SK-N-SH (cell line): ENCODE measurements around the gene TOMM40. TPM values are rescaled to one million over a fixed set of nuclear protein-coding genes. Genes with fewer than 3 reads are reported as not detected.

Experiments
- CTCF ChIA-PET: fragments of 300-600, 350-600 bp; formaldehyde crosslinking; extraction: SDS; loops from one replicate; lab custom pipeline; 2021; lab: Yijun Ruan, JAX
- POLR2A ChIA-PET: fragments of 350-600 bp; sonication (Branson Sonifier 250); formaldehyde crosslinking; extraction: SDS; loops from one replicate; lab custom pipeline; 2020; ENCODE audit warnings: antibody characterized with exemption, inconsistent platforms; lab: Yijun Ruan, JAX
- DNase-seq: peaks from one replicate; pipeline ENCODE4 v3.0.0; 2012
- H2AFZ ChIP-seq: fragments of 200-600 bp; sonication (generic); 2 replicates; pipeline ENCODE4 v1.8.1; 2016; ENCODE audit warnings: antibody characterized with exemption, mild to moderate bottlenecking, low read depth
- H3F3A ChIP-seq: fragments of 200-600 bp; sonication (generic); replicated peaks from 2 replicates; pipeline ENCODE3; 2016; ENCODE audit warnings: antibody characterized with exemption, mild to moderate bottlenecking; ENCODE audit not compliant: insufficient read depth
- H3K27ac ChIP-seq, 2 experiments: fragments of 200-500 bp in 1 of 2; fragments of 200-600 bp in 1 of 2; sonication (Bioruptor generic) in 1 of 2; sonication (generic), shearing (Covaris generic) in 1 of 2; 2 replicates each; pipeline versions ENCODE4 v1.5.1 to v1.6.1; 2014 to 2016; ENCODE audit warnings: low read depth in 2 of 2, inconsistent platforms in 1 of 2, low read length in 1 of 2, mild to moderate bottlenecking in 1 of 2, mixed read lengths in 1 of 2
- H3K27me3 ChIP-seq: fragments of 200-600 bp; sonication (generic), shearing (Covaris generic); 2 replicates; pipeline ENCODE4 v1.6.1; 2016; ENCODE audit warnings: mixed run types; ENCODE audit not compliant: insufficient read depth
- H3K36me3 ChIP-seq, 2 experiments: fragments of 200-500 bp in 1 of 2; fragments of 200-600 bp in 1 of 2; sonication (Bioruptor generic) in 1 of 2; sonication (generic) in 1 of 2; replicated peaks in 1 of 2; 2 replicates each; pipeline versions ENCODE3 to v1.5.1; 2014 to 2016; ENCODE audit warnings: low read length in 1 of 2, mild to moderate bottlenecking in 1 of 2; ENCODE audit not compliant: insufficient read depth in 2 of 2, control insufficient read depth in 1 of 2
- H3K4me1 ChIP-seq, 2 experiments: fragments of 200-500 bp in 1 of 2; fragments of 200-600 bp in 1 of 2; sonication (Bioruptor generic) in 1 of 2; sonication (generic), shearing (Covaris generic) in 1 of 2; 2 replicates each; pipeline versions ENCODE4 v1.5.1 to v1.6.1; 2014 to 2016; ENCODE audit warnings: low read depth in 1 of 2, low read length in 1 of 2, mixed run types in 1 of 2; ENCODE audit not compliant: insufficient read depth in 2 of 2, control insufficient read depth in 1 of 2
- H3K4me2 ChIP-seq: fragments of 200-600 bp; sonication (generic), shearing (Covaris generic); 2 replicates; pipeline ENCODE4 v1.6.1; 2017; ENCODE audit warnings: mixed run types
- H3K4me3 ChIP-seq, 2 experiments: fragments of 200-500 bp in 1 of 2; fragments of 200-600 bp in 1 of 2; sonication (Bioruptor generic) in 1 of 2; sonication (generic), shearing (Covaris generic) in 1 of 2; 2 replicates each; pipeline versions ENCODE4 v1.5.1 to v1.8.1; 2014 to 2016; ENCODE audit warnings: low read depth in 2 of 2, inconsistent platforms in 1 of 2, low read length in 1 of 2, mild to moderate bottlenecking in 1 of 2, mixed read lengths in 1 of 2, moderate library complexity in 1 of 2
- H3K79me2 ChIP-seq: fragments of 200-600 bp; sonication (generic); 2 replicates; pipeline ENCODE4 v1.8.1; 2017; ENCODE audit warnings: mild to moderate bottlenecking; ENCODE audit not compliant: insufficient read depth
- H3K9ac ChIP-seq: fragments of 200-600 bp; sonication (generic); 2 replicates; pipeline ENCODE4 v1.6.1; 2017; ENCODE audit warnings: mixed run types
- H3K9me2 ChIP-seq: fragments of 200-600 bp; sonication (generic); 2 replicates; pipeline ENCODE4 v1.6.1; 2017; ENCODE audit warnings: mixed run types
- H3K9me3 ChIP-seq: fragments of 200-600 bp; sonication (generic); 2 replicates; pipeline ENCODE4 v1.6.1; 2017; ENCODE audit warnings: mixed run types, mild to moderate bottlenecking, moderate library complexity
- H4K20me1 ChIP-seq: fragments of 200-600 bp; sonication (generic); 2 replicates; pipeline ENCODE4 v1.6.1; 2017; ENCODE audit warnings: mild to moderate bottlenecking, mixed run types; ENCODE audit not compliant: insufficient read depth
- CHD2 ChIP-seq: fragments of 150-350 bp; IDR thresholded peaks from 2 replicates; pipeline ENCODE4 v1.6.1; 2018; ENCODE audit warnings: low read length; ENCODE audit not compliant: partially characterized antibody
- ELF1 ChIP-seq: IDR thresholded peaks from 2 replicates; pipeline ENCODE4 v1.4.0; 2012
- EP300 ChIP-seq, 2 experiments: IDR thresholded peaks; 2 replicates each; pipeline versions ENCODE4 v1.4.0 to v1.6.1; 2012; ENCODE audit warnings: borderline replicate concordance in 1 of 2, low read depth in 1 of 2, low read length in 1 of 2
- FOSL2 ChIP-seq: IDR thresholded peaks from 2 replicates; pipeline ENCODE4 v1.4.0; 2012; ENCODE audit warnings: low read depth, mild to moderate bottlenecking, moderate library complexity, borderline replicate concordance
- FOXJ3 ChIP-seq: sonication (generic); formaldehyde crosslinking; IDR thresholded peaks from 2 replicates; pipeline ENCODE4 v1.5.1; 2020; ENCODE audit warnings: mild to moderate bottlenecking, missing genetic modification reagents
- FOXM1 ChIP-seq: IDR thresholded peaks from 2 replicates; pipeline ENCODE4 v1.4.0; 2012; ENCODE audit warnings: low read depth, mild to moderate bottlenecking
- GABPA ChIP-seq: IDR thresholded peaks from 2 replicates; pipeline ENCODE4 v1.4.0; 2012; ENCODE audit warnings: low read depth, mild to moderate bottlenecking
- GATA2 ChIP-seq: sonication (generic); formaldehyde crosslinking; IDR thresholded peaks from 2 replicates; pipeline ENCODE4 v1.5.0; 2020; ENCODE audit warnings: mild to moderate bottlenecking, missing genetic modification reagents
- IRF3 ChIP-seq: fragments of 150-350 bp; IDR thresholded peaks from 2 replicates; pipeline ENCODE4 v1.6.1; 2016; ENCODE audit warnings: mild to moderate bottlenecking, low read depth, low read length
- MEF2A ChIP-seq: IDR thresholded peaks from 2 replicates; pipeline ENCODE4 v1.4.0; 2012; ENCODE audit warnings: low read depth, borderline replicate concordance
- MXI1 ChIP-seq: IDR thresholded peaks from 2 replicates; pipeline ENCODE4 v1.6.1; 2012; ENCODE audit warnings: mild to moderate bottlenecking, low read depth, low read length, improper control_type of control experiment
- NRF1 ChIP-seq: IDR thresholded peaks from 2 replicates; pipeline ENCODE4 v1.6.1; 2012; ENCODE audit warnings: low read depth, mild to moderate bottlenecking, low read length
- PBX3 ChIP-seq: IDR thresholded peaks from 2 replicates; pipeline ENCODE4; 2012
- RAD21 ChIP-seq: IDR thresholded peaks from 2 replicates; pipeline ENCODE4 v1.6.1; 2012; ENCODE audit warnings: mild to moderate bottlenecking, low read length
- RCOR1 ChIP-seq: fragments of 150-350 bp; IDR thresholded peaks from 2 replicates; pipeline ENCODE4 v1.6.1; 2017; ENCODE audit warnings: antibody characterized with exemption, low read length
- RFX5 ChIP-seq: IDR thresholded peaks from 2 replicates; pipeline ENCODE4 v1.6.1; 2012; ENCODE audit warnings: mild to moderate bottlenecking, improper control_type of control experiment, low read length
- SIN3A ChIP-seq: IDR thresholded peaks from 2 replicates; pipeline ENCODE4 v1.6.1; 2012; ENCODE audit warnings: low read depth, mild to moderate bottlenecking, low read length, moderate library complexity, borderline replicate concordance
- SMC3 ChIP-seq: IDR thresholded peaks from 2 replicates; pipeline ENCODE4 v1.6.1; 2012; ENCODE audit warnings: low read depth, low read length, improper control_type of control experiment
- TAF1 ChIP-seq: IDR thresholded peaks from 2 replicates; pipeline ENCODE4 v1.6.1; 2012; ENCODE audit warnings: low read depth, mild to moderate bottlenecking, low read length, moderate library complexity, borderline replicate concordance
- TEAD4 ChIP-seq: IDR thresholded peaks from 2 replicates; pipeline ENCODE4 v1.4.0; 2012; ENCODE audit warnings: mild to moderate bottlenecking, borderline replicate concordance; ENCODE audit not compliant: insufficient read depth
- USF1 ChIP-seq: IDR thresholded peaks from 2 replicates; pipeline ENCODE4 v1.4.0; 2012; ENCODE audit warnings: low read depth, borderline replicate concordance
- USF2 ChIP-seq: fragments of 150-350 bp; IDR thresholded peaks from 2 replicates; pipeline ENCODE4 v1.6.1; 2017; ENCODE audit warnings: antibody characterized with exemption, low read length, low read depth, borderline replicate concordance
- WGBS: methylation state at CpG from one replicate; pipeline ENCODE4 v1.1.6; 2017; ENCODE audit warnings: low lambda C conversion rate; 5-methylcytosine and 5-hydroxymethylcytosine counted together
- polyA plus RNA-seq, 3 experiments: library from polyadenylated mRNA; depleted of rRNA; stranded (reverse); fragments of >200 nt; gene quantifications; 2 replicates each; pipeline ENCODE4 v1.2.3, GENCODE V29; 2012

The TOMM40 gene
- polyA plus RNA-seq, 1 of the 3 experiments (the other 2 are of a cell fraction), result 78.9 TPM

- TF ChIP-seq GATA2 (CRISPR knock-in tag) (no peak), RFX5 (no peak), RCOR1 (no peak), MEF2A (no peak), MXI1 (no peak), GABPA (no peak), SIN3A (no peak), ELF1 (no peak), NRF1 (no peak), USF1 (no peak), PBX3 (no peak)
- H3K4me2 ChIP-seq, result no peak overlapping the region
- no peak for DNase-seq
- H3K4me1 ChIP-seq, result peaks cover 0 to 5% of the 10 kb centered on the region in 2 experiments; a peak in 1 of 4 replicates
- no peaks in the 10 kb centered on the region for H4K20me1 ChIP-seq
- H3K4me3 ChIP-seq, result no peak overlapping the region
- H3K9me3 ChIP-seq, result no peaks in the 10 kb centered on the region
- CTCF ChIA-PET, result interaction anchor here (0.5 to 10.2 kb wide), 3 partner anchors 39 to 575 kb away, joined by 4 to 131 read pairs (median 57); partner anchors contain the start of gene APOE
- no peak overlapping the region for H3K27ac ChIP-seq
- no peaks in the 10 kb centered on the region for H3K27me3 ChIP-seq
- H3K9ac ChIP-seq, result no peak overlapping the region
- H3K79me2 ChIP-seq, result peaks cover 3% of the 10 kb centered on the region; the same call in 1 of the 2 replicates
- peaks cover 5% of the 10 kb centered on the region for H3F3A ChIP-seq
- H3K36me3 ChIP-seq, result peaks cover 3 to 6% of the 10 kb centered on the region in 2 experiments
- H2AFZ ChIP-seq, result no peak overlapping the region
- no peaks in the 10 kb centered on the region for H3K9me2 ChIP-seq
- 70% methylated on average over 2 of the region's 5 CpGs for WGBS
- POLR2A ChIA-PET, result interaction anchor here (1.2 kb wide), 1 partner anchor 39 kb away, joined by 3 read pairs; no protein-coding TSS in a partner anchor
Measured at GRCh38 chr19:44948763-44949374, 57.8 kb downstream of the TOMM40 start.

GRCh38 chr19:44949550-44949949 is 58.5 kb downstream of the TOMM40 start:
- H3K27ac ChIP-seq, result no peak overlapping the region
- no peak overlapping the region for H3K4me3 ChIP-seq
- WGBS, result 82% methylated on average over 9 of the region's 9 CpGs
- POLR2A ChIA-PET, result interaction anchor here (1.2 kb wide), 1 partner anchor 40 kb away, joined by 3 read pairs; no protein-coding TSS in a partner anchor
- peaks cover 0 to 5% of the 10 kb centered on the region in 2 experiments; a peak in 1 of 4 replicates for H3K4me1 ChIP-seq
- H3K27me3 ChIP-seq, result no peaks in the 10 kb centered on the region
- peaks cover 3% of the 10 kb centered on the region; the same call in 1 of the 2 replicates for H3K79me2 ChIP-seq
- CTCF ChIA-PET, result interaction anchor here (5.9 to 10.2 kb wide), 2 partner anchors 40 to 46 kb away, joined by 57 to 131 read pairs; partner anchors contain the start of gene APOE
- H3K36me3 ChIP-seq, result peaks cover 3 to 6% of the 10 kb centered on the region in 2 experiments
- no peaks in the 10 kb centered on the region for H3K9me2 ChIP-seq
- H3K9me3 ChIP-seq, result no peaks in the 10 kb centered on the region
- no peaks in the 10 kb centered on the region for H4K20me1 ChIP-seq
- DNase-seq, result no peak
- H3K4me2 ChIP-seq, result no peak overlapping the region
- H3F3A ChIP-seq, result peaks cover 8% of the 10 kb centered on the region
- no peak overlapping the region for H2AFZ ChIP-seq
- H3K9ac ChIP-seq, result no peak overlapping the region
- TF ChIP-seq FOXJ3, result no peak
- no peak for TF ChIP-seq SMC3
- no peak for TF ChIP-seq MXI1
- no peak for TF ChIP-seq TEAD4
- no peak for TF ChIP-seq FOXM1
- TF ChIP-seq CHD2, result no peak
- no peak for TF ChIP-seq FOSL2
- TF ChIP-seq EP300 (IDR thresholded peaks at IDR 0.05; ENCODE audit: borderline replicate concordance in 1 of 2, low read depth in 1 of 2, low read length in 1 of 2), result no peak
- no peak for TF ChIP-seq IRF3
- no peak for TF ChIP-seq TAF1
- no peak for TF ChIP-seq PBX3
- TF ChIP-seq SIN3A, result no peak
- TF ChIP-seq USF2, result no peak
- TF ChIP-seq GATA2 (CRISPR knock-in tag), result no peak
- TF ChIP-seq RAD21, result no peak
- TF ChIP-seq MEF2A, result no peak
